Gastroesophageal sphincter (tissue), 3 donors: ENCODE measurements around the gene TTLL8.

ENCODE experiments used
- CTCF ChIP-seq, 4 experiments: fragments of 200-600 bp in 2 of 4; fragments of 450-650 bp in 2 of 4; sonication (generic) in 1 of 4; IDR thresholded peaks; one replicate each; pipeline ENCODE4 v1.5.1; 2017 to 2019; ENCODE audit warnings: antibody characterized with exemption in 4 of 4, mild to moderate bottlenecking in 2 of 4, moderate library complexity in 2 of 4
- EP300 ChIP-seq: sonication (generic); formaldehyde crosslinking; IDR thresholded peaks from one replicate; pipeline ENCODE4 v1.6.1; 2017; ENCODE audit warnings: antibody characterized with exemption, mild to moderate bottlenecking
- POLR2A ChIP-seq, 2 donors: fragments of 450-650 bp; IDR thresholded peaks; one replicate each; pipeline ENCODE4 v1.6.1; 2017; ENCODE audit warnings: antibody characterized with exemption in 2 of 2, mild to moderate bottlenecking in 2 of 2, moderate library complexity in 1 of 2
- POLR2AphosphoS5 ChIP-seq: sonication (generic); formaldehyde crosslinking; IDR thresholded peaks from one replicate; pipeline ENCODE4 v1.6.1; 2017; ENCODE audit warnings: antibody characterized with exemption

- no peak for TF ChIP-seq POLR2A (IDR thresholded peaks at IDR 0.05)
- no peak for TF ChIP-seq CTCF (IDR thresholded peaks at IDR 0.05)
- TF ChIP-seq EP300: no peak
- no peak for TF ChIP-seq POLR2AphosphoS5
Measured at GRCh38 chr22:50046019-50046415, 12.1 kb downstream of the TTLL8 start.
